ENCODE data around the gene DPYSL4.

DNA sequence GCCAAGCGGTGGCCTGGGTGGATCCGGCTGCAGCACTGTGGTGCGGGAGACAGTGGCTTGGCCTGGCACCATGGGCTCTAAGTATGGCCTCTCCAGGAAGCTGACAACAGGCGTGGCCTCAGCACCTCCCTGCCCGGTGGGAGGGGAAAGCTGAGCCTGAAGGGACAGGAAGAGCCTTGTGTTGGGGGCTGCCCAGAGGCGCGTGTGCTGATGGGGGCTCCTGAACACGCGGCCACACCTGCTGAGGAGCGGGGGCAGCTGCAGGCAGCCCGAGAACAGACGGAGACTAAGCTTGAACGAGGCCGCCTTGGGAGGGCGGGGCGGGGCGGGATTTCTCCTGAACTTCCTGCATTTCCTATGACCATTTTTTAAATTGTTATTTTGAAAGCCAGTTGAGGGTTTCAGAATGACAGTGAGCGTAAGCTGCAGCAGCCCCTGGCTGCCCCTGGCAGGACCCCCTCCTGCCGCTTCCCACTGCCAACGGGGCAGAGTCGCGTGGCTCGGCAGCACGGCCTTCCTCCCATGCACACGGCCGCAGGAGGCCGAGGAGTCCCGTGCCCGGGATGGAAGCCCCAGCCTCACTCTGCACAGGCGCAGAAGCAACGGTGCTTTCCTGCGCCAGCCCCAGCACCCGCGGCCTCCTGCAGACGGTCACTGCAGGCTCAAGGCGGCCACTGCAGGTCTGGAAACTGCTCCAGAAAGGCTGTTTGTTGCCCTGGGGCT is 43.2 kb downstream of the DPYSL4 start:
- no peak for TF ChIP-seq SUZ12 (IDR thresholded peaks at IDR 0.05; ENCODE audit: extremely low read depth, insufficient read depth, insufficient read length)
- no peak for TF ChIP-seq ZNF274 (IDR thresholded peaks at IDR 0.05; ENCODE audit: low read depth, low read length)
- TF ChIP-seq YY1 (IDR thresholded peaks at IDR 0.05; ENCODE audit: insufficient read depth, insufficient read length): no peak
